ENCODE data around the gene MSH3. TPM values are rescaled to one million over a fixed set of nuclear protein-coding genes. Genes with fewer than 3 reads are reported as not detected.

The MSH3 gene
- total RNA-seq, 1 donor from 2014 or later: 8.7 TPM

GRCh38 chr5:80698369-80698768, 43.9 kb downstream of the MSH3 start:
- H3K27ac ChIP-seq: no peak overlapping the region
- peaks cover 0 to 4% of the 10 kb centered on the region in 2 donors for H3K36me3 ChIP-seq
- intact Hi-C loops (cut with DNase I): no loop called here

GRCh38 chr5:80701597-80701996, 47.1 kb downstream of the MSH3 start:
- Histone ChIP-seq H3K4me1 (no peaks in the 10 kb centered on the region), H3K27ac (no peak overlapping the region), H3K36me3 (peaks cover 0 to 5% of the 10 kb centered on the region in 2 donors), H3K4me3 (no peak overlapping the region), H3K27me3 (no peaks in the 10 kb centered on the region), H3K9me3 (no peaks in the 10 kb centered on the region)
- no peak for TF ChIP-seq CTCF (IDR thresholded peaks at IDR 0.05)
- no peak for DNase-seq (ENCODE audit: low spot score in 2 of 2)
- intact Hi-C loops (cut with DNase I): no loop called here

More at GRCh38 chr5:80698369-80698768, 43.9 kb downstream of the MSH3 start:
- Histone ChIP-seq H3K4me1 (no peaks in the 10 kb centered on the region), H3K27me3 (no peaks in the 10 kb centered on the region), H3K4me3 (no peak overlapping the region), H3K9me3 (no peaks in the 10 kb centered on the region)
- DNase-seq (ENCODE audit: low spot score in 2 of 2): no peak
- TF ChIP-seq CTCF (IDR thresholded peaks at IDR 0.05): no peak

DNA sequence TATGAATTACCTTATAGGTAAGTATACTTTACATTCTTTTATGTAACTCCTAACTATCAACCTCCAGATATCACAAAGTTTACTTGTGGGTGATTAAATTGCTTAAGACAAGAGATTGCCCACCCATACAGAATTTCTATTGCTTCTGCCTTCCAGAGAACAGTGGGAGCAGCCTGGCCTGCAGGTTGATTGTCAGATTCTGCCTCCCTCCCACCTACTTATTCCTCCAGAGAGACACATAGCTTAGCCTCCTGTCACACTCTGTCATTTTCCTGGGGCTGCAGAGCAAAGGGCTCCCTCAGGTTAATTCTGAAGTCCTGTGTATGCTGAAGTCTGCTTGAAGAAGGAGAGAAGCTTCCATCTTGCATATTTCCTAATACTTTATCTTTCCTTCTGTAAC, 48.8 kb downstream of the MSH3 start:
- Histone ChIP-seq H3K9me3 (no peaks in the 10 kb centered on the region), H3K36me3 (peaks cover 0 to 5% of the 10 kb centered on the region in 2 donors), H3K27me3 (no peaks in the 10 kb centered on the region), H3K4me1 (peaks cover 0 to 3% of the 10 kb centered on the region in 2 donors), H3K4me3 (no peak overlapping the region), H3K27ac (no peak overlapping the region)
- TF ChIP-seq CTCF (IDR thresholded peaks at IDR 0.05): no peak
- DNase-seq (ENCODE audit: low spot score in 2 of 2): no peak
- intact Hi-C loops (cut with DNase I): no loop called here

GRCh38 chr5:80703747-80704146, 49.3 kb downstream of the MSH3 start:
- TF ChIP-seq CTCF (IDR thresholded peaks at IDR 0.05): no peak
- H3K4me3 ChIP-seq: no peak overlapping the region
- H3K27me3 ChIP-seq: no peaks in the 10 kb centered on the region
- H3K27ac ChIP-seq: no peak overlapping the region
- H3K4me1 ChIP-seq: peaks cover 0 to 3% of the 10 kb centered on the region in 2 donors
- intact Hi-C loops (cut with DNase I): no loop called here
- DNase-seq (ENCODE audit: low spot score in 2 of 2): no peak
- no peaks in the 10 kb centered on the region for H3K9me3 ChIP-seq
- H3K36me3 ChIP-seq: peaks cover 0 to 5% of the 10 kb centered on the region in 2 donors

DNA sequence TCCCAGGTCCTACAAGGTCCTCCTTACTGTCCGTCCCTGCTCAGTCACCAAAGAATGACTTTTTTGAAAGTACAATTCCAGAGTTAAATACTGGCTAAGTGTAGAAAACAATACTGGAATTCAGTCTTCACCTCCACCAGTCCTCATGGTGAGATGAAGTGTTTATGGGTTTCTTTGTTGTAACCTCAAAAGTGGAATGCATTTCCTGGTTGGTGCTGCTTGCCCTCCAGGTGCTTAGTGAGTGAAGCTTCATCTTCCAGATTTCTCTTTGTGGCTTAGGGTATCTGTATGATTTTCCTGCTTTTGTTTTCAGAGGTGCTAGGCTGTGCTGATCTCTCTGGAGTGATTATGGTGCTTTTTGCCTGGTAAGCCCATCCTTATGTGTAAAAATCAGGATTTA, 49.8 kb downstream of the MSH3 start:
- TF ChIP-seq CTCF (IDR thresholded peaks at IDR 0.05): no peak
- no peak for DNase-seq (ENCODE audit: low spot score in 2 of 2)
- Histone ChIP-seq H3K4me3 (no peak overlapping the region), H3K9me3 (no peaks in the 10 kb centered on the region), H3K27ac (no peak overlapping the region), H3K36me3 (peaks cover 0 to 5% of the 10 kb centered on the region in 2 donors), H3K4me1 (peaks cover 0 to 3% of the 10 kb centered on the region in 2 donors), H3K27me3 (no peaks in the 10 kb centered on the region)
- intact Hi-C loops (cut with DNase I): no loop called here

GRCh38 chr5:80705216-80705769, 50.8 kb downstream of the MSH3 start:
- Histone ChIP-seq H3K4me1 (peaks cover 0 to 3% of the 10 kb centered on the region in 2 donors), H3K27me3 (no peaks in the 10 kb centered on the region), H3K36me3 (peaks cover 0 to 5% of the 10 kb centered on the region in 2 donors), H3K9me3 (no peaks in the 10 kb centered on the region), H3K4me3 (no peak overlapping the region), H3K27ac (no peak overlapping the region)
- no peak for TF ChIP-seq CTCF (IDR thresholded peaks at IDR 0.05)
- intact Hi-C loops (cut with DNase I): no loop called here
- no peak for DNase-seq (ENCODE audit: low spot score in 2 of 2)

All from ascending aorta (tissue), 2 donors.